HG02970 (cell line): ENCODE data around the gene SLAMF9.

Experiments
- ATAC-seq: cut with Tn5 transposase; IDR thresholded peaks from one replicate; pipeline ENCODE4 v1.9.1; 2021; ENCODE audit warnings: mild to moderate bottlenecking, moderate library complexity, moderate number of reproducible peaks; ENCODE audit not compliant: unreplicated experiment, low FRiP score

SLAMF9 gene

DNA sequence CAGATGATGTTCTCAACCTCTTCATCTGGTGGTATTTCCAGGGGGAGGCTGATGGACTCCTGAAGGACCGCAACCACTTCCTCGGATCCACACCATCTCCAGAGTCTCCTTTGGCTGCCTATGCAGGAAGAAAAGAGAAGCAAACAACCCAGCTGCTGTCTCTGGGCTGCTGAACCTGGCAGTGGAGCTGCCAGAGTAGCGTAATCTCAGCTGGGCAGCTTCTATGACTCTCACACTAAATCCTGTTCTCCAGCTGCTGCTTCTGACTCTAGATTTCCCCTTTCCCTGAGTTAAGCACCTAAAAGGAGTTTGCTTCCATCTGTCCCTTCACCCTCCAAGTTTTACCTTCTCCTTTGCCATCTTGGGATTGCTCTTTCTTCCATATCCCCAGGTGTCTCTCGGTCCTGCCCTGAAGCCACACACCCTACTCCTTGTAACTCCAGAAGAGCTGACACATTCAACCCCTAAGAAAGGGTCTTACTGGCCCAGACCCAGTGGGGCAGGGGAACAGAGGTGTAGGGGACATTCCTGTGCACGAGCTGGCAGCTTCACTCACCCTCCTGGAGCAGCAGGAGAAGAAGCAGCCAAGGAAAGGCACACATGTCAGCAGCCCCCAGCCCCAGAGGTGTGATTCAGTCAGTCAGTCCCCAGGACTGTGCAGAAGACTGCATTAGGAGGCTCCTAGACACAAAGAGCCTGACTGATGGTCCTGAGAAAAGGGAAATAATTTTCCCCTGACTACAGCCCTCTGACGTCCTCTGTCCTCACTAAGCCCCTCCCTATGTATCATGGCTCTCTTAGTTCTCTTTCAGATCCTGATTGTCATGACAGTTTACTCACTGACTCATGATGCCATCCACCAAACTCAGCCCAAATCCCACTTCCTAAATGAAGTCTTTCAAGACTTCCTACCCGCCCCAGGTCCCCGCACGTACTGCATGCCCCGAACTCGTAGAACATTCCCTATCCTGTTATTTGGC is at the start of gene SLAMF9:
TSS of gene SLAMF9 (minus strand) at position 702 of the 980 bp plus-strand sequence. CDS start at position 602, 100 bp downstream.
- no peak for ATAC-seq

DNA sequence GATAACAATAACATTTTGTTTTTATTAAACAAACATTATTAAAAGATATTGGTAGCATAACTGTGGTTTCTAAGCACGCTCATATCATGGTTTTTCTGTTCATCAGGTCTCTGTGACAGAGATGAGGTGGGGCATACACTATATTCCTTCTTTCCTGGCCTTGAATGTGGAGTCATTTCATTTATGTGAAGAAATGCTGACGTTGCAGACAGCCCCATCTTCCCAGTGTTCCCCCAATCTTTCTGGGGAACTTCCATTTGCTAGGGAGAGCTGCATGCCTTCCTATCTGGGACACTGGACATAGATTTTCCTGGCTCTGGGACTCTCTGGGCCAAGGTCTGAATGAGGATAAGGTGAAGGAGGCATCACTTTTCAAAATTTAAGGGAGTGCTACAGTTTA is 47.4 kb upstream of the SLAMF9 start:
- ATAC-seq, result no peak

DNA sequence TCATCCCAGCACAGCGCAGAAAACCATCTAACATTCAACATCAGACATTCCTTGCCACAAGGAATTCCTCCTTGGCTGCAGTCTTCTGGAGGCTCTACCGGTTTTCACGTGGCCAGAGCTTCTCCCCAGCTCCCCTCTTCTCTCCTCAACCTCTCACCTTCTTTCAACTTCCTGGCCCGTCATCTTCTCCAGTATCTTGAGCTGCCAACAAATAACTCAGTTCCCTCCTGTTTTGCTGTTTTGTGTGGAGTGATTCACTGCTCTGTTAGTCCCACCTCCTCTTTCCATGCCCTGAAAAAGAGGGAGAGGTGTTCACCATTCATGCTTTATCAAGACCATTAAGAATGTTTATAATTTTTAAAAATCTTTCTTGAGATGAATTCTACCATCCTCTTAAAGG is 45.2 kb upstream of the SLAMF9 start:
- no peak for ATAC-seq

DNA sequence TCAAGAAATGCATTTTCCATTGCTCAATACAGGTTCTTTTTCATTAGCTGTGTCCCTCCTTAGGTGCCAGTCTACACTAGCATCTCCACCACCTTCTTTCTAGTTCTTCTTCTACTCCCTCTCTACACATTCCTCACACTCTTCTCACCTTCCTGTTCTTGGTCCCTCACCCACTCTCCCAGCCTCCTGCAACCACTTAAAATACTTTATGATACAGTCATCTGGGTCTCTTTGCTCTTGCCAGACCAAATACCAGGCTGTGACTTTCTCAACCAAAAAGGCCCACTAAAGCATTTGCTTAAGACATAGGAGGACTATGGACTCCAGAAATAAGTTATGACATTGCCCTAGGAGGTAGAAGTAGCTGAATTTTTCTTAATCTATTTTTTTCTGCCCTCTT is 42.6 kb upstream of the SLAMF9 start:
- no peak for ATAC-seq

DNA sequence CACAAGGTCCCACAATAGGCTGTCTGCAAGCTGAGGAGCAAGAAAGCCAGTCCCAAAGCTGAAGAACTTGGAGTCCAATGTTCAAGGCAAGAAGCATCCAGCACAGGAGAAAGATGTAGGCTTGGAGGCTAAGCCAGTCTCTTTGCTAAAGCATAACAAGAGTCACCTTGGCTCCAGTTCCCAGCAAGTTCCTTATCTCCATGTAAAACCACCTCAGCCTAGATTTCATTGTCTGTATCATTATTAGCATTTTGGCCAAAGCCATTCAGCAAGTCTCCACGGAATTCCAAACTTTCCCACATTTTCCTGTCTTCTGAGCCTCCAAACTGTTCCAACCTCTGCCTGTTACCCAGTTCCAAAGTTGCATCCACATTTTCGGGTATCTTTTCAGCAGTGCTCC is 40.9 kb upstream of the SLAMF9 start:
- no peak for ATAC-seq

DNA sequence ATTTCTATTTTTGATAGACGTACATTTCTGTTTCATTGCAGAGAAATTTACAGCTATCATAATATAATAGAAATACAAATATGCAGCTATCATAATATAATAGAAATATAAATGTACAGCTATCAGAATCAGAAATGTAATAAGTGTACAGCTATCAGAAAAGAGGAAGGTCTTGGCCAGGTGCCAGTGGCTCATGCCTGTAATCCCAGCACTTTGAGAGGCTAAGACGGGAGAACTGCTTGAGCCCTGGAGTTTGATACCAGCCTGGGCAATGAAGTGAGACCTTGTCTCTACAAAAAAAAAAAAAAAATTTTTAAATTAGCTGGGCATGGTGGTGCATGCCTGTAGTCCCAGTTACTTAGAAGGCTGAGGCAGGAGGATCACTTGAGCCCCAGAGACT is 39.9 kb upstream of the SLAMF9 start:
- ATAC-seq, result no peak

DNA sequence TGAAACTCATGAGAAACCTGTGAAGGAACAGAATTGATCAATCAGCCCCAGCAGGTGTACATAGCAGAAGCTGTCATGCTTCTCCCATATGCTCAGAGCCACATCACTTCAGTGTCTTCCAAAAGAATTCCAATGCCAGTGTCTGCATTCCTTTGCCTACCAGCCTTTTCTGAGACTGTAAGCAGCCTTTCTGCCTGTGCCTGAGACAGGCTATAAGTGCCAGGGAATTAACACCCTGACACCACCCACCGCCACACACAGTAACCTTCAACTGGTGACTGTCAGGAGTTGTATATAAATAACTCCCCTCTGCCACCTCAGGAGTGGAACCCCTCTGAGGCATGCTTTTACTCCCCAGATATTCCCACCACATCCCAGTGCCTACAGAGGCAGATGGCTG is 38.1 kb upstream of the SLAMF9 start:
- ATAC-seq, result no peak

DNA sequence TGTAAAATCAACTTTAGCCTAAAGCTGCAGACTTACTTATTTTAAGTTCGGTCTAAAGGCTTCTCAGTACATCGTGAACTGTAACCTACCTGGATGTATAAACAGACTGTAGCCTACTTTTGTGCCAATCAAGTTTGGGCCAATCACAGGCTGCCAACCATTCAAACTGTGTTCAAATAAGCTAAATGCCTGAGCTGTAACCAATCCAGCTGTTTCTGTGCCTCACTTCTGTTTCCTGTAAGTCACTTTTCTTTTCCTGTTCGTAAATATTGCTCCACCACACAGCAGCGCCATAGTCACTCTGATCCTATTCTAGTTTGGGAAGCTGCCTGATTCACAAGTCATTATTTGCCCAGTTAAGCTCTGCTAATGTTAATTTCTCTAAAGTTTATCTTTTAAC is 37.5 kb upstream of the SLAMF9 start:
- ATAC-seq, result no peak

DNA sequence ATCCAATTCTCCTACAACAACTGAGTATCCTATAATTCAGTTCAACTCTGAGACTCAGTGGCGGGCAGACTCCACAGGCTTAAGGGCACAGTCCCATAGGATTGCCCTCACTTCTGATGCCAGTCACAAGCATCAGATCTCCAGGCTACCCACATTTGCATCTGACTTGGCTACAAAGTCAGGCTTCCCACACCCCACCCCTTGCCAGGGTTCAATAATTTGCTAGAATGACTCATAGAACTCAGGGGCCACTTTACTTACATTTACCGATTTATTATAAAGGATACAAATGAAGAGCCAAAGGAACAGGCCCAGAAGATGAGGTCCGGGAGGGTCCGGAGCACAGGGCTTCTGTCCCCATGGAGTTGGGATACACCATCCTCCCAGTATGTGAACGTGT is 36.0 kb upstream of the SLAMF9 start:
- ATAC-seq, result no peak

DNA sequence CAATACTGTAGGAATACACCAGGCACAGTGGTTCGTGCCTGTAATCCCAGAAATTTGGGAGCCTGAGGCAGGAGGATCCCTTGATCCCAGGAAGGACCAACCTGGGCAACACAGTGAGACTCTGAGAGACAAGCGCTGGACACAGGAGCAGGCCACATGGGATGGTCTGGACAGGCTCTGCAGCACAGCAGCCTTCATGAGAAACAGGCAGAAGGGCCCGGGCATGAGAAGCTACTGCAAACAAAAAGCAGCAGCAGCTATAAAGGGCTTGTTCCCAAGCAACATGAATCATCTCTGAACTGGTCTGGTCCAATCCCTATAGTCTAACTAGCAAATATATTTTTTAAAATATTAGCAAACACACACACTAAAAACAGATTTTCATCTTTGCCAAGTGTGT is 35.5 kb upstream of the SLAMF9 start:
- no peak for ATAC-seq

DNA sequence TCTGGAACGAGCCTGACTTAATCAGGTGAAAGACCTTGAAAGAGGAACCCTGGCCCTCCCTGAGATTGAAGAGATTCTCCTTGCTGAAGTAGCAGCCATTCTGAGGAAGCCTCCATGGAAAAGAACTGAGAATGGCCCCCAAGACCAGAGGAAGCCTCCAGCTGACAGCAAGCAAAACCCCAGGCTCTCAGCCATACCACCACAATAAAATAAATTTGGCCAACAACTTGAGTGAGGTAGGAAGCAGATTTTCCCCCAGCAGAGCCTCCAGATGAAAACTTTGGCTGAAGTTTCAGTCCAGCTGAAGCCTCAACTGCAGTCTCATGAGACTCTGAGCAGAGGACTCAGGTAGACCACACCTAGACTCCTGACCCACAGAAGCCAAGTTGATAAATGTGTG is 34.0 kb upstream of the SLAMF9 start:
- no peak for ATAC-seq

DNA sequence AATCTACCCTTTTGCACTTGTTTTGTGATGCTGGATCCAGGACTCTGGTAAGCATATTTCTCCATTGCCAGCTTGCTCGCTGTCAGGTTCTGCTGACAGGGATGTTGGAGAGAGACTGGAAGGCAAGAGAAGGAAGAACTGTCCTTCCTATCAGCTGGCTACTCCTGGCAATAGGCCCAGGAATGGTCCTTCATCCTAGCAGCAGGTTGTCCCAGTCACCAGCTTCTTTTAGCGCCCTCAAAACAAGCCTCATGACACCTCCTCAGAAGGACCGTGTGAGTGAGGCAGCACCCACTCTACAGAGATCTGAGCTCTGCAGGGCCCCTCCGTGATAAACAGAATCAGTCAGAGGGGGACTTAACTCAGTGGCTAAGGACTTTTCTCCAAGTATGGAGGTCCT is 33.1 kb upstream of the SLAMF9 start:
- ATAC-seq, result no peak

DNA sequence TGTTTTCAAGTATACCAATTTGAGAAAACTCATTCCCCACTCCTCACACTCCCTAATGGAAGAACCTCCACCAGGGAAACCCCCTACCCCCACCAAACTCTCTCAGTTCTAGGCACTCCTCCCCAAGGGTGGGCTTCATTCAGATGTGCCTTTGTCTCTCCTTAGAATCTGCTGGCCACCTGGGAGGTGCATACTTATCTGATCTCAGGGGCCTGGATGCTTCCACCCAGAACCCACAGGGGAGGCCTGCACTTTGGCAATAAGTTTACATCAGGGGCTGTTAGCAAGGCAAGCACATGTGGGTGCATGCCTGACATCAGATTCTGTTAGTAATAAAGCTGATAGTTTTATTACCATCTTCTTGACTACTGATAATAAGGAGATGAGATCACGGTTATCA is 32.5 kb upstream of the SLAMF9 start:
- ATAC-seq, result no peak

DNA sequence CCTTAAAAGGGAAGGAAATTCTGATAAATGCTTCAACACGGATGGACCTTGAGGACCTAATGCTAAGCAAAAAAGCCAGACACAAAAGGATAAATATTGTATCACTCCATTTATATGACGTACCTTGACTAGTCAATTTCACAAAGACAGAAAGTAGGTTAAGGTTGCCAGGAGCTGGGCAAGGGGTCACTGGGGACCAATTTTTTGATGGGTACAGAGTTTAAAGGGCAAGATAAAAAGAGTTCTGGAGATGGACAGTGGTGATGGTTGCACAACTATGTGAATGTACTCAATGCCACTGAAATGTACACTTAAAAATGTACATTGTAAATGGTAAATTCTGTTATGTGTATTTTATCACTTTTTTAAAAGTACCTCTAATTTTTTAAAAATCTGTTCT is 32.1 kb upstream of the SLAMF9 start:
- ATAC-seq, result no peak

DNA sequence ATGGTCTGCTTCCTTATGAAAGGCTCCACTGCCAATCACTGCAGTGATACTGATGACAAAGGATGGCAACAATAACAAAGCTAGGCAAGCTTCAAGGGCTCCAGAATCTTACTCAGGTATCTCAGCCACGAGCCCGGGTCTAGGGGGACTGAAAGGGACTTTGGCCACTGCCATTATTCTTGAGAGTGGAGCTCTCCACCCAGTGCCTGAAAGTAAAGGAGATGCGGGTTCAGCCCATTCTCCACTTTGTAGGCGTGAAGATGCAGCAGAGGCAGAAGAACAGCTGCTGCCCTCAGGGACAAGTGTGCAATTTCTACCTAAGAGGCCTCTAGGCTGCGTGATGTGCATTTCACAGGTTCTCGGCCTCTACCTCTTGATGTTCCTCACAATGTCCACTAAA is 31.4 kb upstream of the SLAMF9 start:
- no peak for ATAC-seq

DNA sequence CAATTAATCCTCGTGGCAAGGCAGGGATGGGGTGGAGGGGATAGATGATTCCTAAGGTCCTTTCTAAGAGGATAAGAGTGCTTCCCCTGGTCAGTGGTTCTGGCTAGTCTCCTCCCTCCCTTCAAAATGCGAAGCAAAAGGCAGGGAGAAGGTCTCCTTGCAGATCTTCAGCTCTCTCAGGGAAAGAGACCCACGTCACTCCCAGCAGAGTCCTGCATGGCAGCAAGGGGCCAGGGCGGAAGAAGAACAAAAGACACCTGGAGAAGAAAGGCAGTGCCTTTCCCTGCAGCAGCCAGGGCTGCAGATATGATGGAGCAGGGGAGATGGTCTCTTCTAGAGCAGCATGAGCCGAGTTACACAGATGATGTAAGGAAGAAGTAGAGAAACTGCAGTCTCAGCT is 29.6 kb upstream of the SLAMF9 start:
- no peak for ATAC-seq

DNA sequence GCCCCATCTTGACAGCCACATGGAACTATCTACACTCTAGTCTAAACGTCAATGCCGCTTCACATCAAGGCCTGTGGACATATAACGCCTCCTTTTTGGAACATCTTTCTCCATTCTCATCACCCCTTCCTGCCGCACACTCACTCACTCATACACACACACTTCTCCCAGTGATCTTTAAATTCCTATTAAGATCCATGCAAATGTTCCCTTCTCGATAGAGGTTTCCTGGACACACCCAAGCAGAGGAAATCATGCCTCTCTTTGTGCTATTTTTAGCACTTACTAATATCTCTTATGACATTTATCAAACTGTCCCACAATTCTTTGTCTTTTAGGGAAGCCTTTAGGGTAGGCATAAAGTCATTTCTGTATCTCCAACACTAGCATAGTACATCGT is 28.2 kb upstream of the SLAMF9 start:
- no peak for ATAC-seq

DNA sequence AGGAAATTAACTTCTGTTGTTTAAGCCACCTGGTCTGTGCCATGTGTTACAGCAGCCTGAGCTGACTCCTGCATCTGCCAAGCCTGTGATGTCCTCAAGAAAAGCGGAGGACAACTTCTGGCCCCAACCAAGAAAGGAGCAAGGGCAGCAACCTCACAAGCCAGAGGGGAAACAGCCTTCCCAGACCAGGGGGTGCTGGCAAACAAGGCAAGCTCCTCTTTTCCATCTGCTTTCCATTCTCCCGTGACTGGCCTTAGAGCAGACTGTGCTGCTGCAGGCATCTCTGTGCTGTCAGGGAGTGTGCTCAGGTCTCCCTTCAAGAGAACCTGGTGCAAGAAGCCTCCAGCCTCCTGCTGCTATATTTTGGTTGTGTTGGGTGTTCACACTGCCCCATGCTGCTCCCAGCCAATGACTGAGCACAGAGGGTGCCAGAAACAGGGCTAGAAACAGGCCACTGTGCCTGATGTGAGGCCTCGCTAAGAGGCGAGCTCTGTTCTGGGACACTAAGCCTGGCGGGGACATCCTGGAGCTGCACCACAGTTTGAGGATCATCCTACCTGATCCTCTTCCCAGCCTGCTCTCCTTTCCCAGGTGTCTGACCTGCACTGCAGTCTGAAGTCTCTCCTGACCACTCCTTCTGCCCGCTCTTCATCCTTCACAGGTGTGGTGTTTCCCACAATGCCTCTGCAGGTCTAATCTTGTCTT is 27.5 kb upstream of the SLAMF9 start:
- no peak for ATAC-seq

DNA sequence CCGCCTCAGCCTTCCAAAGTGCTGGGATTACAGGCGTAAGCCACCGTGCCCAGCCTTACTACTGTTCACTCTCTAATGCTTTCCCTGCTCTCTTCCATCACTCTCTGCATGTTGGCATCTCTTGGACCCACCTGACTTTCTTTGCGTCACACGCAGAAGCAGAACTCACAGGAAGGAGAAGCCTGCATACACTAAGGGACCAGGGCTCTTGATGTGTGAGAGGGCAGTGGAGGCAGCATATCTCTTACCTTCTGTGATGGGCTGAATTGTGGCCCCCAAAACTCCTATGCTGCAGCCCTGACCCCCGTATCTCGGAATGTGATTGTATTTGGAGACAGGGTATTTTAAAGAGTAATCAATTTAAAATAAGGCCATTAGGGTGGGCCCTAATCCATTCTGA is 26.7 kb upstream of the SLAMF9 start:
- no peak for ATAC-seq

DNA sequence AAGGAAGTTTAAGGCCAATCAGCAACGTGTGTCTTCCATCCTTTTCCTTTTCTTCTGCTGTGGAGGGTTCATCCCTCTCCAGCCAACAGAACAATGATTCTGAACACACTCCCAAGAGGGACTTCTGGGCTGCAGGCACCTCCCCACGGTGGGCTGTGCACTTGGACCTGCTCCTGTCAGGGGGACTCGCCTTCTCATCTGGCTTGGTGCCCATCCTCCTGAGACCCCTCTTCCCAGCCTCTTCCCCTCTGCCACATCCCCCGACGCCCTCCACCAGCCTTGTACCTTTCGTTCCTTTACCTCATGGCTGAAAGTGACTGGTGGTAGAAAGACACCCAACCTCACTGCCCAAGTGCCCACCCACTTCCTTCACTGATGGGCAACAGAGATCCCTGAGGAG is 26.0 kb upstream of the SLAMF9 start:
- no peak for ATAC-seq

DNA sequence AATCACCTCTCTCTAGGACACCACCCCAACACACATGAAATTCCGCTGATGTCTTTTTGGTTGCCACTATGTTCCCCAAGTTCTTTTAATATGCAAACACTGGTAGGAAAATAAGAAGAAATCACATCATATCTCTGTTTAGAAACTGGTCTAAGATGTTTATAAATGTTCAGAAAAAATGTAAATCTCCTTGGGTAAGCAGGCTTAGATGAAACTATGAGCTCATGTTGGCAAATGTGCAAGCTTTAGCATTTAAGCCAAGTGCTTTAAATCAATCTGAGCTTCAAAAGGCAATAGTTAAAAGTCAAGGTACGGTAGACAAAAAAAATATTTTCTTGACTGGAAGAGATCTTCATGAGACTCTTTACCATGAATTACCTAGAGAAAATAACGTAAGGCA is 25.2 kb upstream of the SLAMF9 start:
- no peak for ATAC-seq

DNA sequence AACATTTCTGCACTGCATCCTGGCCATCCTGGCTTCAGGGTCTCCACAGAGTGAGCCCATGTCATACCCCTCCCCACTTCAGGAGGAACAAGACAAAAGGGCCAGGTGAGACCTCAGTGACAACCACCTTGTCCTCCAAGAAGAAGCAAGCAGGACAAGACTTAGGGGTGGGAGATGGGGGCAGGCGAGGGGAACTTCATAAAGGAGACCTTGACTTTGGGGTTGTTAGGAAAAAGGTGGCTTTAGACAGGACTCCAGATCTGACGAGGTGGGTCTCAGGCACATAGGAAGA is 24.0 kb upstream of the SLAMF9 start:
- ATAC-seq, result no peak
